Brain microvascular endothelial cell (primary cell): ENCODE data around the gene SPATA33.

Experiments
- DNase-seq: peaks from one replicate; pipeline ENCODE4 v3.0.0-alpha.2; 2020
- H3K27ac ChIP-seq: fragments of 250-450 bp; sonication (Bioruptor Pico); 2 replicates; pipeline ENCODE4 v1.5.1; 2020; ENCODE audit warnings: mild to moderate bottlenecking, moderate library complexity
- H3K27me3 ChIP-seq: fragments of 250-450 bp; sonication (Bioruptor Pico); replicated peaks from 2 replicates; pipeline ENCODE4 v1.5.1; 2020; ENCODE audit warnings: mild to moderate bottlenecking
- H3K36me3 ChIP-seq: fragments of 250-450 bp; sonication (Bioruptor Pico); replicated peaks from 2 replicates; pipeline ENCODE4 v1.5.1; 2020; ENCODE audit warnings: mild to moderate bottlenecking
- H3K4me3 ChIP-seq: 2 replicates; pipeline ENCODE4 v1.5.1; 2011; ENCODE audit warnings: low read depth, mild to moderate bottlenecking, control low read depth, low read length, moderate library complexity
- CTCF ChIP-seq: IDR thresholded peaks from 2 replicates; pipeline ENCODE4 v1.5.1; 2011; ENCODE audit warnings: low read depth, mild to moderate bottlenecking, moderate library complexity, low read length, control low read depth, inconsistent platforms; ENCODE audit errors: missing control alignments
- in situ Hi-C: cut with HindIII; loops from 2 replicates; pipeline ENCODE4 v1.10.0; 2017; ENCODE audit warnings: low sequenced_read_pairs, low pct_ligation_motif_present

Gene SPATA33

GRCh38 chr16:89641458-89642119, 16.0 kb upstream of the SPATA33 start:
- Histone ChIP-seq H3K36me3 (peaks cover 21% of the 10 kb centered on the region), H3K4me3 (no peak overlapping the region), H3K27ac (no peak overlapping the region), H3K27me3 (no peaks in the 10 kb centered on the region)
- no peak for DNase-seq
- TF ChIP-seq CTCF: no peak
- in situ Hi-C loops: no loop called here

- no peak for TF ChIP-seq CTCF
- in situ Hi-C loops: no loop called here
- Histone ChIP-seq H3K4me3 (no peak overlapping the region), H3K27me3 (no peaks in the 10 kb centered on the region), H3K36me3 (peaks cover 27% of the 10 kb centered on the region), H3K27ac (no peak overlapping the region)
- no peak for DNase-seq
Measured at GRCh38 chr16:89642574-89642973, 15.1 kb upstream of the SPATA33 start.

GRCh38 chr16:89643769-89644300, 13.8 kb upstream of the SPATA33 start:
- in situ Hi-C loops: no loop called here
- TF ChIP-seq CTCF: no peak
- no peaks in the 10 kb centered on the region for H3K27me3 ChIP-seq
- H3K27ac ChIP-seq: no peak overlapping the region
- peaks cover 29% of the 10 kb centered on the region for H3K36me3 ChIP-seq
- DNase-seq: no peak
- no peak overlapping the region for H3K4me3 ChIP-seq

GRCh38 chr16:89645122-89645521, 12.5 kb upstream of the SPATA33 start:
- Histone ChIP-seq H3K36me3 (peaks cover 34% of the 10 kb centered on the region), H3K27ac (no peak overlapping the region), H3K27me3 (no peaks in the 10 kb centered on the region), H3K4me3 (no peak overlapping the region)
- DNase-seq: no peak
- TF ChIP-seq CTCF: no peak
- in situ Hi-C loops: no loop called here

- no peak overlapping the region for H3K4me3 ChIP-seq
- H3K27me3 ChIP-seq: no peaks in the 10 kb centered on the region
- in situ Hi-C loops: no loop called here
- no peak overlapping the region for H3K27ac ChIP-seq
- H3K36me3 ChIP-seq: peaks cover 44% of the 10 kb centered on the region
- no peak for TF ChIP-seq CTCF
- no peak for DNase-seq
Measured at GRCh38 chr16:89646270-89646669, 11.4 kb upstream of the SPATA33 start.

GRCh38 chr16:89646906-89647305, 10.7 kb upstream of the SPATA33 start:
- H3K4me3 ChIP-seq: no peak overlapping the region
- H3K36me3 ChIP-seq: peaks cover 44% of the 10 kb centered on the region
- in situ Hi-C loops: no loop called here

More at GRCh38 chr16:89646906-89647305, 10.7 kb upstream of the SPATA33 start:
- TF ChIP-seq CTCF: no peak
- H3K27ac ChIP-seq: no peak overlapping the region
- H3K27me3 ChIP-seq: no peaks in the 10 kb centered on the region
- no peak for DNase-seq
